IPS-20b (cell line): Measurements from ENCODE around the gene DAPK1.

Experiments
- H3K27ac ChIP-seq: one replicate; pipeline ENCODE4 v1.5.1; 2013; ENCODE audit warnings: low read length
- H3K27me3 ChIP-seq: 2 replicates; pipeline ENCODE4 v1.6.1; 2013; ENCODE audit warnings: mild to moderate bottlenecking, low read length, inconsistent platforms; ENCODE audit not compliant: insufficient read depth
- H3K36me3 ChIP-seq: 2 replicates; pipeline ENCODE4 v1.6.1; 2013; ENCODE audit warnings: low read depth, mild to moderate bottlenecking, inconsistent platforms, low read length, moderate library complexity; ENCODE audit not compliant: insufficient read depth
- H3K4me1 ChIP-seq: 2 replicates; pipeline ENCODE4 v1.6.1; 2013; ENCODE audit warnings: mild to moderate bottlenecking, control low read depth, inconsistent platforms, low read length, moderate library complexity; ENCODE audit not compliant: insufficient read depth
- H3K4me3 ChIP-seq: 2 replicates; pipeline ENCODE4 v1.5.1; 2013; ENCODE audit warnings: mild to moderate bottlenecking, low read length, inconsistent platforms
- H3K9ac ChIP-seq: 2 replicates; pipeline ENCODE4 v1.6.1; 2013; ENCODE audit warnings: low read depth, mild to moderate bottlenecking, inconsistent platforms, low read length, moderate library complexity
- H3K9me3 ChIP-seq: 2 replicates; pipeline ENCODE4 v1.6.1; 2013; ENCODE audit warnings: mild to moderate bottlenecking, low read depth, low read length, inconsistent platforms; ENCODE audit not compliant: insufficient read depth

DAPK1 gene

DNA sequence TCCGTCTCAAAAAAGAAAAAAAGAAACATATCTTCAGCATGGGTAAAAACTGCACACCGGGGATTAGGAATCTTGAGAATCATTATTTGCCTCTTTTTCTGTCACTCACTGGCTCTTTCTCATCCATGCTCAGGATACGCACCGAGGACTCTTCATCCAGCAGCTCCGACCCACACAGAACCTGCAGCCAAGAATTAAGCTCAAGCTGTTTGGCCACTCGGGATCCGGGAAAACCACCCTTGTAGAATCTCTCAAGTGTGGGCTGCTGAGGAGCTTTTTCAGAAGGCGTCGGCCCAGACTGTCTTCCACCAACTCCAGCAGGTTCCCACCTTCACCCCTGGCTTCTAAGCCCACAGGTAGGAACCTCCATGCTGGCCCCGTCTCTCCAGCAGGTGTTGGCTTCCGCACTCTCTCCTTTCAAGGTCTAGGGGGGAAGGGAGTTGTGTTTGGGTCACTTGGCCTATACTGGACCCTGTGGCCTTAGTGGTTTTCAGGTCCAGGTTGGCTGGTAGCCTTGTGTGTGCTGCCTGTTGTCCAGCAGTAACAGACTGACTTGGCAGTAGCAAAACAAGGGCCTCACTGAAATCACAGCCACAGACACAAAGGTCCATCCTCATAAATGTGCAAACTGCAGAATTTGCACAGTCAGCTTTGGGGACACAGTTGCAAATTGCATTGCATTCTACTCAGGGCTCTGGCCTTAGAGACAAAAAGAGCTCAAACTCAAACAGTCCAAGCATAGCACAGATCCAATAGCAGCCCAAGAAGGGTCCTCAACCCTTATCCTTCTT, 183.8 kb downstream of the DAPK1 start:
- Histone ChIP-seq H3K27me3 (no peaks in the 10 kb centered on the region), H3K9me3 (no peaks in the 10 kb centered on the region), H3K27ac (no peak overlapping the region), H3K4me3 (no peak overlapping the region), H3K36me3 (peaks cover 42% of the 10 kb centered on the region), H3K9ac (no peak overlapping the region), H3K4me1 (peaks cover 5% of the 10 kb centered on the region; the same call in 1 of the 2 replicates)

GRCh38 chr9:87682085-87682484, 184.4 kb downstream of the DAPK1 start:
- H3K9me3 ChIP-seq: no peaks in the 10 kb centered on the region
- H3K4me1 ChIP-seq: peaks cover 5% of the 10 kb centered on the region; the same call in 1 of the 2 replicates
- H3K27ac ChIP-seq: no peak overlapping the region
- no peak overlapping the region for H3K9ac ChIP-seq
- H3K27me3 ChIP-seq: no peaks in the 10 kb centered on the region
- H3K36me3 ChIP-seq: peaks cover 48% of the 10 kb centered on the region
- no peak overlapping the region for H3K4me3 ChIP-seq

DNA sequence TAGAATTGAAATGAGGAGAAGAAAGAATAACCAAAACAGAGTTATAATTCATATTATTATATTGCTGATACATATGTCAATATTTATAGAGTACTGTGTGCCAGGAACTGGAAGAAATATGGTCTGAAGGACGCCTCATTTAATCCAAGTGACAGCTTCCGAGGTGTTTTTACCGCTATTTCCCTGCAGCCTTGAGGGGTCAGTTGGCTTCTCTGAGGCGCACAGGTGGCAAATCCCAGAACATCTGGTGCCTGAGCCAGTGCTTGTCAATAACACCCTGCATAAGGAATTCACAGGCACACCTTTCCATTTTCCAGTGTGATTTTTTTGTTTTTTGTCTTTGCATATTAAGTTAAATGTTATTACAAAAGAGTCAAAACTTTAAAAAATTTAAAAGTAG, 185.0 kb downstream of the DAPK1 start:
- Histone ChIP-seq H3K4me1 (peaks cover 5% of the 10 kb centered on the region; the same call in 1 of the 2 replicates), H3K9ac (no peak overlapping the region), H3K36me3 (peaks cover 54% of the 10 kb centered on the region), H3K4me3 (no peak overlapping the region), H3K9me3 (no peaks in the 10 kb centered on the region), H3K27me3 (no peaks in the 10 kb centered on the region), H3K27ac (no peak overlapping the region)

DNA sequence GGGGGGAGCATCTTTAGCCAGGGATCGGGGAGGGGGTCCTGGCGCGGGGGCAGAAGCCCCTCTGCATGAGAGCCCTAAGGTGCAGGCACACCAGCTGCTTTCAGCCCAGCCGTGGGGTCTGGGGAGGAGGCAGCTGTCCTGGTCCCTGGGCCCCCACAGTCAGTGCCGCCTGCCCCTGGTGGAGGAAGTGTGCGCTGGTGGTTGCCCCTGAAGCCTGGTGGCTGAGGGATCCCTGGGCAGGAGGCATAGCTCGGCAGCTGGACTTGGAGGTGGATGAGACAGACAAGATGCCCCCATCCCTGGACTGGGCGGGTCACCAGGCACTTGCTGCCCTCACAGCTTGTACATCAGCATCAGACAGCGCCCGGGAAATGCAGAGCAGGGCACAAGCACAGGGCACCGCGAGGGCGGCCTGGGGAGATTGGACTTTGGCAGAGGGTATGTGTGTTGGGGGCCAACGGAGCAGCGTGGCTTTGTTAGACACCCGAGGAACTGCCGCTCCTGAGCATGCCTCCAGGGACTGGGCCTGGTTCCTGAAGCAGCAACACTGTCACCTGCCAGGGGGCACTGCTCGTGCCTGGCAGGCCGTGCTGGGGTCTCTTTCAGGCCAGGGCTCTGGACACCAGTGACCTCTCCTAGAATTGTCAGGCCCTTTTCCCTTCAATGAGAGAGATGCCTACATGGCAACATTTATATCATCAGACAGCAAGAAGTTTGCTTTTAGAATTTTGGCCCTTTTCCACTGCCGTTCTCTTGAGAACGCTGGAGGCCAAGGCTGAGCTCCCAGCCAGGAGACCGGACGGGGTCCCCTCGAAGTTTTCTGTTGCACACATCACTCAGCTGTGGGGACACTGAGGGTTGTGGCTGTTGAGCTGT, 186.3 kb downstream of the DAPK1 start:
- H3K9ac ChIP-seq: no peak overlapping the region
- no peak overlapping the region for H3K27ac ChIP-seq
- peaks cover 55% of the 10 kb centered on the region for H3K36me3 ChIP-seq

GRCh38 chr9:87684627-87685219, 187.1 kb downstream of the DAPK1 start:
- H3K4me3 ChIP-seq: no peak overlapping the region
- H3K9ac ChIP-seq: no peak overlapping the region
- no peaks in the 10 kb centered on the region for H3K9me3 ChIP-seq
- peaks cover 5% of the 10 kb centered on the region; the same call in 1 of the 2 replicates for H3K4me1 ChIP-seq
- peaks cover 61% of the 10 kb centered on the region for H3K36me3 ChIP-seq
- H3K27ac ChIP-seq: no peak overlapping the region
- no peaks in the 10 kb centered on the region for H3K27me3 ChIP-seq

More for the DNA sequence above, 186.3 kb downstream of the DAPK1 start:
- peaks cover 5% of the 10 kb centered on the region; the same call in 1 of the 2 replicates for H3K4me1 ChIP-seq
- no peaks in the 10 kb centered on the region for H3K9me3 ChIP-seq
- no peak overlapping the region for H3K4me3 ChIP-seq
- H3K27me3 ChIP-seq: no peaks in the 10 kb centered on the region

DNA sequence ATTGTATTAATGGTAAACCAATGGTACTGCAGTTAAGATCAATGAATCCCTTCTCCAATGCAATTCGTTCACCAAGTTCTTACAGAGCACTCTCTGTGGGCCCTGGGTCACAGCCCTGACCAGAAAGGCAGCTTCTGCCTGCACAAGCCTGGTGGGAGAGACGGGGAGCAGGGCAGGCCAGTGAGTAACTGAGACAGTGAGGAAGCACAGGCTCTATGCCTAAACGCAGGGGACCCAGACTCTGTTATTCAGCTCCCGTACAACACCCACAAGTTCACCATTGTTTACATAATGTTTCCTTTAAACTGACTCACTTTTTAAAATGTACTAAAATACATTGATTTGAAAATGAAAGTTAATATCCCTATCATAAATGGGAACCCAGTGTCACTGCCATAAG, 187.8 kb downstream of the DAPK1 start:
- H3K9ac ChIP-seq: no peak overlapping the region
- no peaks in the 10 kb centered on the region for H3K27me3 ChIP-seq
- no peak overlapping the region for H3K27ac ChIP-seq
- H3K4me3 ChIP-seq: no peak overlapping the region
- no peaks in the 10 kb centered on the region for H3K9me3 ChIP-seq
- peaks cover 58% of the 10 kb centered on the region for H3K36me3 ChIP-seq
- peaks cover 5% of the 10 kb centered on the region; the same call in 1 of the 2 replicates for H3K4me1 ChIP-seq

DNA sequence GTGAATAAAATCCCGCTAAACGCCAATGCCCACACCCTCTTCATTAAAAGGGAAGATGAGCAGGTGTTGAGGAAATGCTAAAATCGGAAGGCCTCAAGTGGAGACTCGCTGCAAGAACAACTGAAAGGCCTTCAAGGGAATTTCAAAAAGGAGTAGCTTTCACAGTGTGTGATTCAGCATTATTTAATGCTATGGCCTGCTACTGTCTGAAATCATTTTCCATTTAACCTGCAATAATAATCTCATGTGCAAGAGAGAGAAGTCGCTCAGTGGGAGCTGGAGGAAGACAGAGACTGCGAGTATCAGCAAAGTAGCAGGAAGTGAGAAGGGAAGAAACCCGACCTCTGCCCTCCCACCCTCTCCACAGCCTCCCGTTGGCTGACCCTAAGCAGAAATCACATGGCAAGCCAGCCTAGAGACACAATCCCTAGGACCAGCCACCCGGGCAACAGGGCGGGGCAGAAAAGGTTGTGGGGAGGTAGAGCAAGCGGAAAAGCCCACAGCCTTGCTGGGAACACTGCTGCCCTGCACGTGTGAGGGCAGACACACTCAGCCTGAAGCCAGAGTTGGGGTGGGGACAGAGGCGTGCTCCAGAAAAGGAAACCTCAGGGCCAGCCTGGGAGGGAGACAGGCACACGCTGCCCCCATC, 188.3 kb downstream of the DAPK1 start:
- Histone ChIP-seq H3K4me1 (peaks cover 5% of the 10 kb centered on the region; the same call in 1 of the 2 replicates), H3K9ac (no peak overlapping the region), H3K27ac (no peak overlapping the region), H3K4me3 (no peak overlapping the region), H3K27me3 (no peaks in the 10 kb centered on the region), H3K9me3 (no peaks in the 10 kb centered on the region), H3K36me3 (peaks cover 58% of the 10 kb centered on the region)

GRCh38 chr9:87686520-87687090, 188.9 kb downstream of the DAPK1 start:
- H3K9me3 ChIP-seq: no peaks in the 10 kb centered on the region

DNA sequence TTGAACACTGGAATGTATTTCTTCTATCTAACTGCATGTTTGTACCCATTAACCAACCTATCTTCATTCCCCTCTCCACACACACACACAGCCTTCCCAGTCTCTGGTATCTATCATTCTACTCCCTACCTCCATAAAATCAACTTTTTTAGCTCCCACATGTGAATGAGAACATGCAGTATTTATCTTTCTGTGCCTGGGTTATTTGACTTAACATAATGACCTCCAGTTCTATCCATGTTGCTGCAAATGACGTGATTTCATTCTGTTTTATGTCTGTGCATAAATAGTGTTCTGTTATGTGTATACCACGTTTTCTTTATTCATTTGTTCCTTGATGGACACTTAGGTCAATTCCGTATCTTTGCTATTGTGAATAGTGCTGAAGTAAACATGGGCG, 189.5 kb downstream of the DAPK1 start:
- H3K9me3 ChIP-seq: no peaks in the 10 kb centered on the region
- H3K4me1 ChIP-seq: peaks cover 5% of the 10 kb centered on the region; the same call in 1 of the 2 replicates
- no peaks in the 10 kb centered on the region for H3K27me3 ChIP-seq
- H3K36me3 ChIP-seq: peaks cover 52% of the 10 kb centered on the region
- H3K27ac ChIP-seq: no peak overlapping the region
- no peak overlapping the region for H3K4me3 ChIP-seq
- no peak overlapping the region for H3K9ac ChIP-seq

More at GRCh38 chr9:87686520-87687090, 188.9 kb downstream of the DAPK1 start:
- no peak overlapping the region for H3K4me3 ChIP-seq
- peaks cover 54% of the 10 kb centered on the region for H3K36me3 ChIP-seq
- peaks cover 5% of the 10 kb centered on the region; the same call in 1 of the 2 replicates for H3K4me1 ChIP-seq
- no peaks in the 10 kb centered on the region for H3K27me3 ChIP-seq
- no peak overlapping the region for H3K27ac ChIP-seq
- no peak overlapping the region for H3K9ac ChIP-seq

GRCh38 chr9:87694236-87694755, 196.6 kb downstream of the DAPK1 start:
- no peak overlapping the region for H3K27ac ChIP-seq
- H3K4me3 ChIP-seq: no peak overlapping the region
- no peak overlapping the region for H3K9ac ChIP-seq
- H3K9me3 ChIP-seq: no peaks in the 10 kb centered on the region
- H3K4me1 ChIP-seq: no peaks in the 10 kb centered on the region
- H3K36me3 ChIP-seq: peaks cover 55% of the 10 kb centered on the region
- no peaks in the 10 kb centered on the region for H3K27me3 ChIP-seq

DNA sequence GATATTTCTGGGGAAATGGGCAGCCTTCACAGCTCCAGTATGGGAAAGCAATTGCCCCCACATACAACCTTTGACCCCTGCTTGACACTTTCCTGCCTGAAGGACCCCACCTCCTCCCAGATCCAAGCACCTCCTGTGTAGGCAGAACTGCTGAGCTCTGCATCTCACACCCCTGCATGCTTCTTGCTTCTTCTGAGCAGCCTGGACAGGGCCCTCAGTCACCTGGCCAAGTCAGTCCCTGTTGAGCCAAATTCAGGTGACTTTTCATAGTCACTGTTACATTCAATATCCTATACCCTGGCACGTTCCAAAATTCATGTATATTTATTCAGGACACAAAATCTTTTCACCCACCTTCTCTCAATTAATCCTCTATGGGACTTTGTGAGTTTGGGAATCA, 197.9 kb downstream of the DAPK1 start:
- Histone ChIP-seq H3K4me3 (no peak overlapping the region), H3K27me3 (no peaks in the 10 kb centered on the region), H3K4me1 (no peaks in the 10 kb centered on the region), H3K9ac (no peak overlapping the region), H3K36me3 (peaks cover 62% of the 10 kb centered on the region), H3K9me3 (no peaks in the 10 kb centered on the region), H3K27ac (no peak overlapping the region)
